GM21576 (cell line): Measurements from ENCODE around the gene PIGX.

Source experiments
- ATAC-seq: cut with Tn5 transposase; IDR thresholded peaks from one replicate; pipeline ENCODE4 v1.9.1; 2021; ENCODE audit warnings: mild to moderate bottlenecking, moderate library complexity; ENCODE audit not compliant: unreplicated experiment

Gene PIGX

GRCh38 chr3:196754091-196754981 lies 42.2 kb downstream of the PIGX start:
- ATAC-seq: no peak

- ATAC-seq: no peak
Observed at GRCh38 chr3:196756732-196757131, 44.6 kb downstream of the PIGX start.

GRCh38 chr3:196757876-196758739 lies 45.9 kb downstream of the PIGX start:
- ATAC-seq: no peak

- ATAC-seq: no peak
Observed at GRCh38 chr3:196763179-196763578, 51.0 kb downstream of the PIGX start.

- ATAC-seq: no peak
Observed at GRCh38 chr3:196765454-196765853, 53.3 kb downstream of the PIGX start.

GRCh38 chr3:196771067-196771466 lies 58.9 kb downstream of the PIGX start:
- no peak for ATAC-seq

GRCh38 chr3:196772102-196772501 lies 59.9 kb downstream of the PIGX start:
- ATAC-seq: no peak

GRCh38 chr3:196772897-196773296 lies 60.7 kb downstream of the PIGX start:
- ATAC-seq: no peak

- ATAC-seq: no peak
Observed at GRCh38 chr3:196774191-196774820, 62.1 kb downstream of the PIGX start.

- ATAC-seq: no peak
Observed at GRCh38 chr3:196774848-196775422, 62.8 kb downstream of the PIGX start.

- ATAC-seq: no peak
Observed at GRCh38 chr3:196775938-196776337, 63.8 kb downstream of the PIGX start.

- ATAC-seq: no peak
Observed at GRCh38 chr3:196777836-196778235, 65.7 kb downstream of the PIGX start.

- ATAC-seq: no peak
Observed at GRCh38 chr3:196778755-196779154, 66.6 kb downstream of the PIGX start.

GRCh38 chr3:196782511-196782910 lies 70.3 kb downstream of the PIGX start:
- no peak for ATAC-seq
